ENCODE measurements around the gene AIFM1.

The AIFM1 gene

GRCh38 chrX:130167040-130167439 lies 1.4 kb upstream of the AIFM1 start:
- no peak for FAIRE-seq

- no peak for FAIRE-seq
These were observed 799 bp upstream of the AIFM1 start for GRCh38 chrX:130166503-130166777.

DNA sequence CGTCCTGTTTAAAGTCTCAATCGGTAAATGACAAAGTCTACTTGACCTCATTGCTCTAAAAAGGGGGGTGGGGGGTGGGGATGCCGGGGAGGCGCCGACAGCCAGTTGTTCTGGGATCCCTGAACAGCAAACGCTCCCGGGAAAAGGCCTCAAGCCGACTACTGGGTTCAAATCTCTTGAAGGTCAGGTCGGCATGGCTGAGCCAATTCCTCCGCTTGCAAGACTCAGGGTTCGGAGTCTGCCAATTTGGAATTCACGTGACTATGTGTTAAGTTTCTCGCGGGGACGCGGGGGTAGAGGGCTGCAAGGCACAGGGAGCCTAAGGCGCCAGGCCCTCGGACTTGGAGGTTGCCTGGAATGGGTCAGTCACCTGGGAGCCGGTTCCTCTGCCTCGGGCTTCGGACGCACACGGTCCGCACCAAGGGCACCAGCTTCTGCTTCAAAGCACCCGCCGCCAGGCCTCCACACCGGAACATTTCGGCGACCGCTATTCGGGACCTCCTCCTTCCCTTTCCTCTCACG lies 399 bp downstream of the AIFM1 start:
- no peak for FAIRE-seq

DNA sequence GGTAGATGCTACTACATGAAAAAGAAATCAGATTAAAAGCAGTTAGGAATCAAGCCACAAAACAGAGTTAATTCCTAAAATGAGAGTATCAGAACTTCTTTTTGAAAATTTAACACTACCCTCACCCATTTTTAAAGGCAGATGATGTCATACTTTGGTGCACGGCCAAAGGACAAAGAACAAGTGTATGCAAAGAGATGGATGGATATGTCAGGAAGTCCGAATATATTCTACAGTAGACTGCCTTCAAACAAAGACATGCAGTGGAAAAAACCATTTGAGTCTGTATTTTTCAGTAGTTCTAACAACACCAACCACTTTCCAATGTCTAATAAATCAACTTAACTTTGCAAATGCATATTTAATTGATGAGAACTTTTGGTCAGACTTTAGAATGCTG lies 2.2 kb downstream of the AIFM1 start:
- FAIRE-seq, result no peak

GRCh38 chrX:130162094-130162735 lies 3.4 kb downstream of the AIFM1 start:
- FAIRE-seq, result no peak

DNA sequence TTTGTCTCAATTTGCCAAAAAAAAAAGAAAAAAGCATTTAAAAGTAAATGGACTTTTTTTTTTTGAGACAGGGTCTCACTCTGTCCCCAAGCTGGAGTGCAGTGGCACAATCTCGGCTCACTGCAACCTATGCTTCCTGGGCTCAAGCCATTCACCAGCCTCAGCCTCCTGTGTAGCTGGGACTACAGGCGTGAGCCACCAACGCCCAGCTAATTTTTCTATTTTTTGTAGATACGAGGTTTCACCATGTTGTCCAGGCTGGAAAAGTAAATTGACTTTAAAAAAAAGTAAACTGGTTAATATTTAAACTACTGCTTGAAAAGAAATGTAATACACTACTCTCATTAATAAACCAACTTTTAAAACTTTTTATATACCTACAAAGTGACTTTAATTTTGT lies 5.9 kb downstream of the AIFM1 start:
- FAIRE-seq, result no peak

GRCh38 chrX:130158311-130158710 lies 7.3 kb downstream of the AIFM1 start:
- no peak for FAIRE-seq

- no peak for FAIRE-seq
These were observed 10.1 kb downstream of the AIFM1 start for GRCh38 chrX:130155564-130155963.

DNA sequence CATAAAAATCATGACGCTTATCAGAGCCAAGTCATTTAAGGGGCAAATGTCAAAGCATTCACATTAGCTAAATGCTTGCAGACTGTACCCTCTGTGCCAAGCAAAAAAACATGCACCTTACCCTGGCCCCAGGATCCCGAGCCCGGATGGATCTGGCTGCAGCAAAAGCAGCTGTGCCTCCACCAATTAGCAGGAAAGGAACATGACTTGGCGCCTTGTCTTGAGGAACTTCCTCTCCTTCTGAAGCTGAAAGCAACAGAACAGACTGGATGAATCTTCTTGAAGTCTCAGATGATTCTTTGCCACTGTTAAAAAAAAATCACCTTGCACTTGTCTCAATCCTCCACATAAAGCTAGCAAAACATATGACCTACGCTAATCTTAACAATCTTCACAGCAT lies 18.0 kb downstream of the AIFM1 start:
- FAIRE-seq, result no peak

DNA sequence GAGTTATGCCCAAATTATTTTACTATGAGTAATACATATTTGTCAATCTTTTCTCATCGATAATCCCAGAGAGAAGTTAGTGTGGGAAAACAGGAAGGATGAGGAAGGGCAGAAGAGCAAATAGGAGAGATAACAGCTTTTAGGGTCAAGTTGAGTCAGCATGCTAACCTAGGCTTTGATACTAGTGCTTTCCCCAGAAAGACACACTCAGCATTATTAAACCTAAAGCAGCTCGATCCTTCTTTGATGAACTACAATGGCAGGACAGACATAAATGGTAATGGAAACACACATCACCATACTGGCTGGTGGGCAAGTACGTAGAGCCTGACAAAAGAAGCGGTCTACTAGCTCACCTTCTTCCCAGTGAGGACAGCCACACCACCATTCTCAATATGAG lies 20.5 kb downstream of the AIFM1 start:
- FAIRE-seq, result no peak

DNA sequence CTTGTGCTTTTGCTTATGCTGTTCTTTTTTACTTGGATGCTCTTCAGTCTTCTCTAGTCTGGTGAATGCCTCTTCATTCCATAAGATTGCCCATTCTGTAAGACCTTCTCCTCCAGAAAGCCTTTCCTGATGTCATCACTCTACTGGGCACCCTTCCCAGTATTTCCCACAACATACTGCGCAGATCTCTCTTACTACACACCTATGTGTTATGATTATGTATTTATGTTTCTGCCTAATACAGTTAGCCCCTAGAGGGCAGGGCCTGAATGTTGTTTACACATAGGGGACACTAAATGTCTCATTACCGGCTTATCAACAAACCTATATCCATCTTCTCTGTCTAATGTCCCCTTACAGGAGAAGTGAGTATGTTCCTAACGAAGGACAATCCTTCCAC lies 21.1 kb downstream of the AIFM1 start:
- no peak for FAIRE-seq

DNA sequence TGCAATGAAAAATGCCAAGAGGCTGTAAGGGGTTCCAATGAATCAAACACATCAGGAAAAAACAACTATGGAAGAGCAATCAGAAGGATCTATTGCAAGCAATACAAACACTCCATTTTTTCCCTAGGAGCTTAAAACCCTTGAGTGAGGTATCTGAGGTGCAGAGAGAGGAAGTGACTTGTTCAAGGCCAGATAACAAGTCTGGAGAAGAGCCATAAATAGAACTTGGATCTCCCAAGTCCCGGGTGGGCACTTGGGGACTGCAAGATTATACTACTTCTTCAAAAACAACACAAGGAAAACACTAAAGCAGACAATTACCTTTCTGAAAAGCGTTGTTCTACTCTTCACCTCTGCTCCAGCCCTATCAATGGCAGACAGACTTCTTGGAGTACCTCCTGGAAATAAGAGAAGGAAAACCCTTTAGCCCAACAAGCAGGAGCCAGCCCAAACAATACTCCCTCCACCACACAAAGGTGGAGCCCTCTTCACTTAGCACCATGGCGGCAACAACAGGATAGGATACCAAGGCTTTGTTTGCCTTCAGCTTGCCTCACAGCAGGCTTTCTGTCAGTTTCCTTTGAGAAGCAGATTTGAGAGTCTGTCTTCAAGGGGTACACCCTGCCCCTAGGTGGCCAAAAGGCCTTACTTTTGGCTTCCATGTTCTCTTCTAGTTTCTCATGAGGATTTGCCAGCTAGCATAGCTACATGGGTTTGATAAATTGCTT lies 26.0 kb downstream of the AIFM1 start:
- no peak for FAIRE-seq

DNA sequence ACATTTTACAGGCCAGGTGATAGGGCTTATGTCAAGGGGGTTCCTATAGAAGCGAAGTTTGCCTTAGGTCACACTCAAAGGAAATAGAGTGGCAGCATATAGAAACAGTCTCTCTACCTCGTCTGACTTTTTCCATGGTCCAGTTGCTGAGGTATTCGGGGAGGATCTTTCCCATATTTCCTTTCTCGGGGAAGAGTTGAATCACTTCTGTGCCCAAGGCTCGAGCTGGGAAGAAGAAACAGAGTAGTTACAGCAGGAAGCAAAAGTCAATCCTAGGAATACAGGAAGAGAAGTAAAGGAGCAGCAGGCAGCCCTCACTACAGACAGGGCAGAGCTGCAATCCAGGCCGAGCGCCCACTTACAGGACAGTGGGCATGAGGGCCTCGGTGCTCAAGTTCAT lies 28.7 kb downstream of the AIFM1 start:
- no peak for FAIRE-seq

- no peak for FAIRE-seq
These were observed 29.1 kb downstream of the AIFM1 start for GRCh38 chrX:130136496-130136895.

- no peak for FAIRE-seq
These were observed 34.7 kb downstream of the AIFM1 start for GRCh38 chrX:130130990-130131389.

DNA sequence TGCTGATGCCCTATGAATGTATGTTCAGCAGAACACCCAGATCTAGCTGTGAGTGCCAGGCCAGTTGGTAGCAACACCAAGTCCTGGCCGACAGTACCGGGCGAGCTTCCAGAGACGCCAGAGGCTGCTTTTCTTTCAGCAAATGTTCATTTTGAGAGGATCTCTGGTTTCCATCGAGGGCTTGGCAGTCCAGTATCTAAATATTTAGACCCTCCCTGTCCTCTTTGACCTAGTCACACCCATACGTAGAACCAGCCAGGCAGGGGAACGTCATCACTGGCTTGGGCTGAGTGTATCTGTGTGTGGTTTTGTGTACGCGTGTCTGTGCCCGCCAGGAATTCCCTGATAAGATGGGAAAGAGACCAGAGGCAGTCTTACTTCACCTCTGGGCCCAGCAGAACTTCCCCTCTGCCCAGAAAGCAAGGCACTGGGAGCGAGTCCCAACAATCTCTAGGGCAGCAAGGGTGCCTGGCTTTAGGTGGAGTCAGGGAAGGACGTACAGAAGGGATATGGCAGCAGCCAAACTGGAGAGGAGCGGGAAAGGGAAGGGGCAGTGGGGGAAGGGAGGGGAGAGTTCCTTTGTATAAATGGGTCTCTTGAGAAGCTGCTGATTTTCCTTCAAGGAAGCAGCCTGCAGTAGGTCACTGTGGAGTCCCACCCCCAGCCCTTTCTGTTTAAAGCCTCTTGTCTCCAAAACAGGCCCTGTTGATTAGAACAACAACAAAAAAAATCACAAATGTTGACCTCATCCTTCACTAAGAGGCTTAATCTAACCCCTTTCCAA lies 40.4 kb downstream of the AIFM1 start:
- no peak for FAIRE-seq

DNA sequence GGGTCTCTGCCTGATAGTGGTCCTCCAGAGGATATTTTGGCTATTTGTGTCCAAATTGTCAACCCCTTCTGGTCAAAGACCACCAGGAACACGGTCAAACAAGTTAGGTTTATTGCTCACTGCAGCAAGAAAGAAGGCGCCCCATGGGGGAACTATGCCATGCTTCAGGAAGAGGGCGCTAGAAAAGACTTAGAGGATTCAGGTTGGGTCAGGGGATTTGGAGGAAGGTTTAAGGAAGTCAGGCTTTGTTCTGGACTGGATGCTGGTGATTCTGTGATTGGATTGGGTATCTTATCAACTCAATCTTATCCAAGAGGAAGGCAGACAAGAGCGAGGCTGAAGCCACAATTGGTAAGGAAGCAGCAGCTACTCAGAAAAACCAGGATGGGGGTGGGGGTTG lies 41.1 kb downstream of the AIFM1 start:
- FAIRE-seq, result no peak

- no peak for FAIRE-seq
These were observed 44.2 kb downstream of the AIFM1 start for GRCh38 chrX:130121505-130121800.

DNA sequence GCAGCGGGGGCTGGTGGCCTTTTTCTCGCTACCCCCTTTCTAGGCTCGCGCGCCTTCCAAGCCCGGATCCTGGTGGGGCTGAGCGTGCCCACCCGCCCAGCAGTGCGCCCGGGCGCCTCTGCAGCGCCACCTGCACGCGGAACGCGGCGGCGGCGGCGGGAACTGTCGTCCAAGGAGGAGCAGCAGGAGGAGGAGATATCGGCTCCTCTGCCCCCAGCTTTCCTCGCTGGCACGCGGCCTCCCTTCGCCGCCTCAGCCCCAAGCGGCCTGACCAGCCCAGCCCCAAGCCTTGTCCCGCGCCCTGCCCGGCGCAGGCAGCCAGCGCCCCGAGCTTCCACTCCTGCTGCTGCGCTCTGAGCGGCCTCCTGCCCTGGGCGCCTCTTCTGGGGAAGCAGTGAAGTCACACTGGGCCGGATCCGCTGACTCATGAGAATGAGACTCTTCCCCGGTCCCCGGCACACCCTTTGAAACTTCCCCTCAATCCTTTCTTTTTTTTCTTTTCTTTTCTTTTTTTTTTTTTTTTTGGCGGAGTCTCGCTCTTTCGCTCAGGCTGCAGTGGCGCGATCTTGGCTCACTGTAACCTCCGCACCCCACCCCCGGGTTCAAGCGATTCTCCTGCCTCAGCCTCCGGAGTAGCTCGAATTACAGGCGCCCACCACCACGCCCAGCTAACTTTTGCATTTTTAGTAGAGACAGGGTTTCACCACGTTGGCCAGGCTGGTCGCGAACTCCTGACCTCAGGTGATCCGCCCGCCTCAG lies 44.7 kb downstream of the AIFM1 start:
- no peak for FAIRE-seq

DNA sequence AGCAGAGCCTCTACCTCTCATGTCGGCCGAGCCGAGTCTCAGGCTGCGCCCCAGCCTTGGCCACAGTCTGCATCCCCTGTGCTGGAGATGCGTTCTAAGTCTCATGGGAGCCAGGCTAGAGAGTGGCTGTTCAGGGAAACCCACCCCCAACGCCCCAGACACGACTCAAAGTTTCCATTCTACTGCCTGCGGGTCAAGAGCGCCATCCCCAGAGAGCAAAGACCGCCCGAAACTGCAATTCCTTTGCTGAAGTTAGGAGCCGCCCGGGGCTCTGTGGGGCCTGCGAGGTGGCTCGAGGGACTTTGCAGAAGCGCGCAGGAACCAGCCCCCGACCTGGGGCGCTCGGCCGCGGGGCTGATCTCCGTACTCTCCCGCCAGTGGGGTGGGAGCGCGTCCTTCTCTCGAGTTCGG lies 45.3 kb downstream of the AIFM1 start:
- no peak for FAIRE-seq

DNA sequence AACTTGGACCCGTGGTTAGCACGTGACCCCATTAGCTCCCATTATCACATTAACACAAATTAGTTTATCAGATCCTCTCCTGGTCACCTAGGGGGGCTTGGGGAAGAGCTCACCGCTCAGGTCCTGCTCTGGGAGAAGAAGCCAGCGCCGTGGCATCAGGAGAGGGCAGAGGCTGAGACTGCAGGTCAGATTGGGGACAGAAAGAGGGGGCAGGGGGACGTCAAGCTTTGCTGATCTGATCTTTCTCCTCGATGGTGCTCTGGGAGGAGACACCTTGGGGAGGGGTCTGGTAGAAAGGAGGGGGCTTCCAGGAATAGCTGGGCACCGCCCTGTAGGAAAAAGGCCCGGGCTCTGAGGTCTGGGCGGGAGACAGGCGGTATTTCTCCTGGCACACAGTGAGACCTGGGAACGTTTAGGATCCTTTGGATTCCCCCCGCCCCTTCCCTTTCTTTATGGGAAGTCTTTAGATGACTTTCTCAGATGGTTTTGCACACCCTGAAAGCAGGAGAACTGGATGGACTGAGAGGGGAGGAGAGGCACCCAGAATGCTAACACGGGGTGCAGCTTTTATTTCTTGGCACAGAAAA lies 46.2 kb downstream of the AIFM1 start:
- no peak for FAIRE-seq

DNA sequence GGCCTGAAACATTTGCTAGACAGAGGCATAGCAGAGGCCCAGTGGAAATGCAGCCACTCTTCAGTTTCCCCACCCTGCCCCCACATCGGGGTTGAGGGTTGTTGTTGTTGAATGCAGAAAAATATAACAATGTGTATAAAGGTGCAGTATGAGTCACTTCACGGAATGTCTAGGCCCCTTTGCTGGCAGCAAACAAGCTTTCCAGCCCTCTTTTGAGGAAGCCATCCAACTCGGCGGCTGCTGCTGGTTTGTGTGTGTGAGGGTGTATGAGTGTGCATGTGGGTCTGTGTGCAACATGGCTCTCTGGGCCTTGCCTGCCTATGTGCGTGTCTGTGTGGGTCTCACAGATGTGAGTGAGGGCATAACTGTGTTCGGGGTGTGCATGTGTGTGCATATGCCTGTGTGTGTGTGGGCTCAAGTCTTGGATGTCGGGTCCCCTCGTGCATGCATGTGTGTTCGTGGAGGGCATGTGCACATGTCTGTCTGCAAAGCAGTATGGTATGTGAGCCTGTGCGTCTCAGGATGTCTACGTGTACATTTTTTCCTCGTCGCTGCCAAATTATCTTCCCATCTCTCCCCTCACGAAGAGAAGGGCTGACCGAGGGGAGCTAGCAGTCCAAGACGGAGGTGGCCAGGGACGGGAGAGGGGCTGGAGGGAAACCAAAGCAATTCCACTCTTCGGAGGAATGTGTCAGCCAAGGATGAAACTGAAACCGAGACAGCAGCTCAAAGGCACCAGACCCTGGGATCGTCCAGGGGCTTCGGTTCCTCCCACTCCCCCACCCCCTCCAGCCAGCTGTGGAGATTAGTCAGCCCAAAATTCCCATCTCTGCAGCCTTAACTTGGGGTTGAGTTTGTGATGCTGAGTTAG lies 47.0 kb downstream of the AIFM1 start:
- no peak for FAIRE-seq
